H1 (cell line): Measurements from ENCODE around the gene PLXNA4. TPM values are rescaled to one million over a fixed set of nuclear protein-coding genes. Genes with fewer than 3 reads are reported as not detected.

Experiments used
- CTCF ChIA-PET: fragments of 300-600 bp; sonication (Branson Sonifier 250); formaldehyde crosslinking; loops from one replicate; lab custom pipeline; 2021; ENCODE audit not compliant: partially characterized antibody; lab: Charles Lee
- POLR2A ChIA-PET: fragments of 300-600 bp; sonication (Branson Sonifier 250); formaldehyde crosslinking; loops from one replicate; lab custom pipeline; 2021; ENCODE audit warnings: inconsistent platforms; ENCODE audit not compliant: partially characterized antibody; lab: Charles Lee
- DNase-seq, 2 experiments: peaks; one replicate each; pipeline versions ENCODE4 v3.0.0 to v3.0.0-alpha.2; 2010 to 2022; ENCODE audit warnings: low spot score in 2 of 2, low read depth in 1 of 2, mixed read lengths in 1 of 2
- FAIRE-seq: peaks from 2 replicates; lab custom pipeline; 2011; peaks lifted over from hg19 to GRCh38; lab: Jason Lieb, UNC
- H2AFZ ChIP-seq: 2 replicates; pipeline ENCODE4 v1.8.1; 2012; ENCODE audit warnings: low read length, inconsistent platforms
- H2AK5ac ChIP-seq: 2 replicates; pipeline ENCODE4 v1.6.1; 2013; ENCODE audit warnings: low read depth, low read length
- H2BK120ac ChIP-seq: replicated peaks from 2 replicates; pipeline ENCODE3; 2013; ENCODE audit warnings: low read depth, low read length, inconsistent platforms
- H2BK12ac ChIP-seq: 2 replicates; pipeline ENCODE4 v1.6.1; 2013; ENCODE audit warnings: low read depth, low read length
- H2BK15ac ChIP-seq: 2 replicates; pipeline ENCODE4 v1.6.1; 2013; ENCODE audit warnings: low read length
- H2BK20ac ChIP-seq: 2 replicates; pipeline ENCODE4 v1.6.1; 2013; ENCODE audit warnings: low read length
- H2BK5ac ChIP-seq: 2 replicates; pipeline ENCODE4 v1.6.1; 2013; ENCODE audit warnings: low read depth, low read length
- H3K14ac ChIP-seq: 2 replicates; pipeline ENCODE4 v1.6.1; 2013; ENCODE audit warnings: inconsistent platforms; ENCODE audit not compliant: insufficient read length
- H3K18ac ChIP-seq: 2 replicates; pipeline ENCODE4 v1.6.1; 2013; ENCODE audit warnings: low read length; ENCODE audit errors: extremely low read depth
- H3K23ac ChIP-seq: 2 replicates; pipeline ENCODE4 v1.6.1; 2013; ENCODE audit warnings: inconsistent platforms; ENCODE audit not compliant: insufficient read length
- H3K23me2 ChIP-seq: 2 replicates; pipeline ENCODE4 v1.6.1; 2013; ENCODE audit warnings: low read depth, low read length
- H3K27ac ChIP-seq: 2 replicates; pipeline ENCODE4 v1.6.1; 2011; ENCODE audit warnings: low read depth, low read length, inconsistent platforms
- H3K27me3 ChIP-seq, 4 experiments: replicated peaks in 1 of 4; 1 replicate in 1 of 4; 2 replicates in 3 of 4; pipeline versions ENCODE4 v1.6.1 to v1.8.1; 2011 to 2013; ENCODE audit warnings: low read length in 3 of 4, mild to moderate bottlenecking in 3 of 4, inconsistent platforms in 2 of 4, mixed read lengths in 2 of 4, moderate library complexity in 1 of 4; ENCODE audit not compliant: control insufficient read depth in 3 of 4, insufficient read depth in 3 of 4; ENCODE audit errors: extremely low read depth in 1 of 4
- H3K36me3 ChIP-seq, 4 experiments: 2 replicates each; pipeline versions ENCODE4 v1.6.1 to v1.8.1; 2011 to 2013; ENCODE audit warnings: mild to moderate bottlenecking in 4 of 4, low read length in 3 of 4, moderate library complexity in 2 of 4, control low read depth in 1 of 4, inconsistent platforms in 1 of 4; ENCODE audit not compliant: insufficient read depth in 4 of 4, control insufficient read depth in 2 of 4
- H3K4ac ChIP-seq: replicated peaks from 2 replicates; pipeline ENCODE3; 2013; ENCODE audit warnings: low read length, low read depth, mixed read lengths, inconsistent platforms; ENCODE audit not compliant: insufficient read length
- H3K4me1 ChIP-seq, 4 experiments: replicated peaks in 1 of 4; 1 replicate in 1 of 4; 2 replicates in 3 of 4; pipeline versions ENCODE4 v1.6.1 to v1.8.1; 2011 to 2013; ENCODE audit warnings: low read length in 3 of 4, inconsistent platforms in 2 of 4, mixed read lengths in 1 of 4; ENCODE audit not compliant: insufficient read depth in 4 of 4, control insufficient read depth in 3 of 4
- H3K4me2 ChIP-seq, 2 experiments: 2 replicates each; pipeline versions ENCODE4 v1.6.1 to v1.8.1; 2011 to 2013; ENCODE audit warnings: low read depth in 2 of 2, low read length in 2 of 2, control low read depth in 1 of 2, inconsistent platforms in 1 of 2, mild to moderate bottlenecking in 1 of 2; ENCODE audit not compliant: insufficient read depth in 1 of 2
- H3K4me3 ChIP-seq, 4 experiments: fragments of 200-600, 300-600 bp in 1 of 4; sonication (generic), shearing (Covaris generic), sonication (Bioruptor Twin) in 1 of 4; 2 replicates each; pipeline versions ENCODE4 v1.5.1 to v1.8.1; 2011 to 2016; ENCODE audit warnings: low read length in 4 of 4, low read depth in 3 of 4, control low read depth in 2 of 4, inconsistent platforms in 2 of 4, mild to moderate bottlenecking in 2 of 4, mixed read lengths in 1 of 4, moderate library complexity in 1 of 4; ENCODE audit not compliant: insufficient read depth in 2 of 4; ENCODE audit errors: extremely low read depth in 1 of 4
- H3K56ac ChIP-seq: replicated peaks from 2 replicates; pipeline ENCODE3; 2013; ENCODE audit warnings: low read depth, mild to moderate bottlenecking, mixed read lengths, low read length, inconsistent platforms; ENCODE audit not compliant: insufficient read length
- H3K79me1 ChIP-seq: 2 replicates; pipeline ENCODE4 v1.6.1; 2013; ENCODE audit warnings: low read depth, low read length, control low read depth
- H3K79me2 ChIP-seq, 2 experiments: 2 replicates each; pipeline versions ENCODE4 v1.6.1 to v1.8.1; 2012 to 2013; ENCODE audit warnings: low read length in 2 of 2, mild to moderate bottlenecking in 2 of 2, inconsistent platforms in 1 of 2; ENCODE audit not compliant: insufficient read depth in 2 of 2, control insufficient read depth in 1 of 2
- H3K9ac ChIP-seq, 4 experiments: replicated peaks in 1 of 4; 1 replicate in 1 of 4; 2 replicates in 3 of 4; pipeline versions ENCODE4 v1.6.1 to v1.8.1; 2011 to 2013; ENCODE audit warnings: low read depth in 3 of 4, low read length in 3 of 4, control low read depth in 2 of 4, mild to moderate bottlenecking in 2 of 4, moderate library complexity in 2 of 4, inconsistent platforms in 1 of 4; ENCODE audit errors: extremely low read depth in 1 of 4
- H3K9me3 ChIP-seq, 2 experiments: 2 replicates each; pipeline versions ENCODE4 v1.6.1 to v1.8.1; 2012 to 2013; ENCODE audit warnings: mild to moderate bottlenecking in 2 of 2, moderate library complexity in 2 of 2, control low read depth in 1 of 2, inconsistent platforms in 1 of 2, low read depth in 1 of 2, low read length in 1 of 2, mixed read lengths in 1 of 2; ENCODE audit not compliant: insufficient read depth in 2 of 2
- H4K20me1 ChIP-seq, 2 experiments: replicated peaks in 1 of 2; 2 replicates each; pipeline versions ENCODE3 to v1.8.1; 2011 to 2013; ENCODE audit warnings: inconsistent platforms in 2 of 2, low read length in 2 of 2, mild to moderate bottlenecking in 1 of 2; ENCODE audit not compliant: insufficient read depth in 2 of 2, control insufficient read depth in 1 of 2
- H4K5ac ChIP-seq: 2 replicates; pipeline ENCODE4 v1.6.1; 2013; ENCODE audit warnings: low read length, low read depth, mixed read lengths, inconsistent platforms; ENCODE audit not compliant: insufficient read length
- H4K8ac ChIP-seq: 2 replicates; pipeline ENCODE4 v1.8.0; 2013; ENCODE audit warnings: mild to moderate bottlenecking, moderate library complexity, low read length, inconsistent platforms; ENCODE audit not compliant: insufficient read depth; ENCODE audit errors: extremely low read depth
- H4K91ac ChIP-seq: replicated peaks from 2 replicates; pipeline ENCODE3; 2013; ENCODE audit warnings: low read length, mixed read lengths, inconsistent platforms; ENCODE audit not compliant: insufficient read length
- RFX5 ChIP-seq: IDR thresholded peaks from 2 replicates; pipeline ENCODE4 v1.6.1; 2011; ENCODE audit warnings: low read depth, low read length, improper control_type of control experiment, borderline replicate concordance
- WGBS, 2 experiments: shearing (Covaris generic) in 1 of 2; methylation state at CpG; one replicate each; pipeline versions ENCODE4 v1.1.6 to v1.1.7; 2013 to 2015; ENCODE audit warnings: low lambda C conversion rate in 2 of 2, mixed read lengths in 2 of 2, inconsistent platforms in 1 of 2, low coverage in 1 of 2, missing lambda C conversion rate in 1 of 2; ENCODE audit not compliant: insufficient replicate concordance in 2 of 2, insufficient coverage in 1 of 2, insufficient read length in 1 of 2; ENCODE audit errors: extremely low coverage in 1 of 2, missing lambda C conversion rate in 1 of 2; 5-methylcytosine and 5-hydroxymethylcytosine counted together
- polyA plus RNA-seq, 7 experiments: library from polyadenylated mRNA; depleted of rRNA in 3 of 7; stranded (reverse) in 5 of 7; unstranded in 2 of 7; fragments of >200 nt in 5 of 7; fragments of 200-250 nt in 2 of 7; gene quantifications; 1 replicate in 5 of 7; 2 replicates in 1 of 7; 4 replicates in 1 of 7; pipeline versions ENCODE4 v1.2.1 to v1.2.3, GENCODE V29; 2011 to 2013; ENCODE audit warnings: missing spikeins in 2 of 7, mixed read lengths in 2 of 7
- total RNA-seq: library from RNA; stranded (reverse); fragmentation: NEBNext Ultra II Directional; extraction: Animal tissue kit (Norgen Biotek cat#: 25700); gene quantifications from 2 replicates; pipeline ENCODE4 v1.2.1, GENCODE V29; 2021

PLXNA4 gene
- total and polyA plus RNA-seq, 2 of the 8 experiments (the other 6 are each of a cell fraction or from before 2014, with no cell fraction given) = 0.76 to 0.79 TPM

GRCh38 chr7:132252793-132253100, 323.5 kb downstream of the PLXNA4 start:
- Histone ChIP-seq H3K79me2 (no peaks in the 10 kb centered on the region), H3K14ac (no peak overlapping the region), H4K20me1 (no peaks in the 10 kb centered on the region), H3K79me1 (no peaks in the 10 kb centered on the region; the same call in 1 of the 2 replicates), H3K36me3 (no peaks in the 10 kb centered on the region), H4K5ac (no peak overlapping the region), H3K4ac (no peak overlapping the region), H2BK120ac (no peak overlapping the region), H3K56ac (no peak overlapping the region), H3K23ac (no peak overlapping the region), H3K23me2 (0 out of 2 replicates have a peak, but pooled peaks cover 2% of the 10 kb centered on the region), H2AK5ac (no peak overlapping the region), H3K4me3 (no peak overlapping the region), H3K4me1 (peaks cover 6 to 17% (median 15%) of the 10 kb centered on the region in 4 experiments; a peak in 6 of 7 replicates), H3K27me3 (no peaks in the 10 kb centered on the region; a peak in 1 of 7 replicates), H4K8ac (no peak overlapping the region), H2BK15ac (no peak overlapping the region), H3K27ac (no peak overlapping the region), H3K18ac (no peak overlapping the region), H3K9me3 (no peaks in the 10 kb centered on the region), H3K4me2 (no peak overlapping the region), H2BK20ac (no peak overlapping the region), H2AFZ (no peak overlapping the region), H3K9ac (no peak overlapping the region), H2BK5ac (no peak overlapping the region), H4K91ac (no peak overlapping the region), H2BK12ac (no peak overlapping the region)
- ChIA-PET POLR2A (no interaction called here), CTCF (interaction anchor here (0.9 to 5.1 kb wide), 8 partner anchors 65 to 307 kb away, joined by 3 to 29 read pairs (median 6); no protein-coding TSS in a partner anchor)
- WGBS, 2 experiments = 78% methylated on average over 2 of the region's 2 CpGs; no CpG with 5 or more reads in 1 of the 2 experiments
- no peak for DNase-seq
- no peak for FAIRE-seq
- TF ChIP-seq RFX5 = no peak
